Loucy (cell line): Measurements from ENCODE around the gene PRG2.

Experiments
- H2AFZ ChIP-seq: fragments of 200-600 bp; sonication (generic); 2 replicates; pipeline ENCODE4 v1.6.0; 2016; ENCODE audit warnings: antibody characterized with exemption, mild to moderate bottlenecking, low read length, moderate library complexity
- H3F3A ChIP-seq: fragments of 200-600 bp; 2 replicates; pipeline ENCODE4 v1.6.0; 2016; ENCODE audit warnings: antibody characterized with exemption, low read depth, mild to moderate bottlenecking
- H3K27me3 ChIP-seq: fragments of 200-600 bp; sonication (generic); 2 replicates; pipeline ENCODE4 v1.6.1; 2014; ENCODE audit warnings: low read length, mild to moderate bottlenecking; ENCODE audit not compliant: insufficient read depth, poor library complexity, severe bottlenecking
- H3K36me3 ChIP-seq: fragments of 200-600 bp; sonication (generic); 2 replicates; pipeline ENCODE4 v1.6.1; 2016; ENCODE audit warnings: low read length; ENCODE audit not compliant: insufficient read depth
- H3K4me1 ChIP-seq: fragments of 200-600 bp; sonication (generic); 2 replicates; pipeline ENCODE4 v1.5.1; 2014; ENCODE audit warnings: low read length, mild to moderate bottlenecking; ENCODE audit not compliant: insufficient read depth, poor library complexity, severe bottlenecking
- H3K4me2 ChIP-seq: fragments of 200-600 bp; sonication (generic); 2 replicates; pipeline ENCODE4 v1.6.0; 2014; ENCODE audit warnings: antibody characterized with exemption, low read length, low read depth, mild to moderate bottlenecking; ENCODE audit not compliant: poor library complexity, severe bottlenecking
- H3K4me3 ChIP-seq: fragments of 200-600 bp; sonication (generic); 2 replicates; pipeline ENCODE4 v1.5.1; 2014; ENCODE audit warnings: low read length, mild to moderate bottlenecking, mixed read lengths; ENCODE audit not compliant: poor library complexity, severe bottlenecking
- H3K79me2 ChIP-seq: fragments of 200-600 bp; sonication (generic); 2 replicates; pipeline ENCODE4 v1.6.1; 2014; ENCODE audit warnings: low read length; ENCODE audit not compliant: insufficient read depth
- H3K9ac ChIP-seq: fragments of 200-600 bp; sonication (generic); 2 replicates; pipeline ENCODE4 v1.6.0; 2014; ENCODE audit warnings: mild to moderate bottlenecking, low read depth, low read length, moderate library complexity; ENCODE audit not compliant: poor library complexity, severe bottlenecking
- H3K9me2 ChIP-seq: fragments of 200-600 bp; sonication (generic); replicated peaks from 2 replicates; pipeline ENCODE4 v1.6.1; 2016; ENCODE audit warnings: low read depth, low read length, mixed read lengths
- H3K9me3 ChIP-seq: fragments of 200-600 bp; sonication (generic); 2 replicates; pipeline ENCODE4 v1.6.1; 2014; ENCODE audit warnings: mild to moderate bottlenecking, antibody characterized with exemption, low read length, low read depth; ENCODE audit not compliant: insufficient read depth
- H4K20me1 ChIP-seq: fragments of 200-600 bp; sonication (generic); 2 replicates; pipeline ENCODE4 v1.6.0; 2014; ENCODE audit warnings: antibody characterized with exemption, low read length, mild to moderate bottlenecking; ENCODE audit not compliant: insufficient read depth, poor library complexity, severe bottlenecking
- CTCF ChIP-seq: fragments of 200-600 bp; sonication (generic); conservative IDR thresholded peaks from 2 replicates; pipeline ENCODE4 v1.5.1; 2014; ENCODE audit warnings: mild to moderate bottlenecking, antibody characterized with exemption, low read length
- EZH2phosphoT487 ChIP-seq: fragments of 200-600 bp; IDR thresholded peaks from 2 replicates; pipeline ENCODE4 v1.6.1; 2018; ENCODE audit warnings: antibody characterized with exemption, mild to moderate bottlenecking, moderate library complexity, borderline replicate concordance

Gene PRG2

GRCh38 chr11:57390535-57390934, at the start of gene PRG2:
TSS of gene PRG2 (minus strand) at chr11:57390650. CDS start at chr11:57389944, 706 bp downstream.
- no peaks in the 10 kb centered on the region for H3K27me3 ChIP-seq
- no peak within 1 kb of the TSS for H3K4me3 ChIP-seq
- no peak for TF ChIP-seq EZH2phosphoT487
- TF ChIP-seq CTCF = no peak
- H3K9ac ChIP-seq = no peak within 1 kb of the TSS
- no peak within 1 kb of the TSS for H3K4me2 ChIP-seq
- H3K9me3 ChIP-seq = no peaks in the 10 kb centered on the region
- no peak within 1 kb of the TSS for H2AFZ ChIP-seq
- H3K36me3 ChIP-seq = no peaks in the 10 kb centered on the region
- H3K79me2 ChIP-seq = no peaks in the 10 kb centered on the region
- H4K20me1 ChIP-seq = no peaks in the 10 kb centered on the region
- H3K9me2 ChIP-seq = no peaks in the 10 kb centered on the region
- no peaks in the 10 kb centered on the region for H3F3A ChIP-seq
- peaks cover 15% of the 10 kb centered on the region for H3K4me1 ChIP-seq

GRCh38 chr11:57439786-57440185, 49.3 kb upstream of the PRG2 start:
- Histone ChIP-seq H3K4me1 (peaks cover 5% of the 10 kb centered on the region), H3K4me3 (no peak overlapping the region), H3K27me3 (no peaks in the 10 kb centered on the region), H3K36me3 (no peaks in the 10 kb centered on the region), H3K4me2 (no peak overlapping the region), H4K20me1 (no peaks in the 10 kb centered on the region), H3K9me2 (no peaks in the 10 kb centered on the region), H3F3A (no peaks in the 10 kb centered on the region), H2AFZ (no peak overlapping the region), H3K9ac (no peak overlapping the region), H3K9me3 (no peaks in the 10 kb centered on the region), H3K79me2 (no peaks in the 10 kb centered on the region)
- no peak for TF ChIP-seq EZH2phosphoT487
- TF ChIP-seq CTCF = no peak

- H3K4me2 ChIP-seq = no peak overlapping the region
- H4K20me1 ChIP-seq = no peaks in the 10 kb centered on the region
- H3K4me3 ChIP-seq = no peak overlapping the region
- no peak overlapping the region for H3K9ac ChIP-seq
- peaks cover 12% of the 10 kb centered on the region for H3K4me1 ChIP-seq
- H2AFZ ChIP-seq = no peak overlapping the region
- TF ChIP-seq EZH2phosphoT487 = no peak
- TF ChIP-seq CTCF = no peak
- no peaks in the 10 kb centered on the region for H3K9me3 ChIP-seq
- H3F3A ChIP-seq = no peaks in the 10 kb centered on the region
- H3K9me2 ChIP-seq = no peaks in the 10 kb centered on the region
- no peaks in the 10 kb centered on the region for H3K27me3 ChIP-seq
- H3K36me3 ChIP-seq = no peaks in the 10 kb centered on the region
- no peaks in the 10 kb centered on the region for H3K79me2 ChIP-seq
Measured at GRCh38 chr11:57438345-57439285, 48.2 kb upstream of the PRG2 start.
